NT2/D1 (cell line): ENCODE results near the gene TMOD1.

ENCODE experiments used
- DNase-seq: peaks from one replicate; pipeline ENCODE4 v3.0.0-alpha.2; 2011; ENCODE audit warnings: low read depth, low spot score
- H3K27me3 ChIP-seq: 2 replicates; pipeline ENCODE4 v1.6.0; 2011; ENCODE audit warnings: mild to moderate bottlenecking; ENCODE audit not compliant: insufficient read length, insufficient read depth
- H3K36me3 ChIP-seq: 2 replicates; pipeline ENCODE4 v1.6.1; 2011; ENCODE audit warnings: mild to moderate bottlenecking, low read length, mixed read lengths; ENCODE audit not compliant: insufficient read depth, insufficient read length
- H3K4me1 ChIP-seq: 2 replicates; pipeline ENCODE4 v1.5.1; 2011; ENCODE audit not compliant: insufficient read depth, insufficient read length
- H3K4me3 ChIP-seq: 2 replicates; pipeline ENCODE4 v1.5.1; 2011; ENCODE audit warnings: low read depth; ENCODE audit not compliant: insufficient read length
- H3K9ac ChIP-seq: 2 replicates; pipeline ENCODE4 v1.6.0; 2011; ENCODE audit warnings: low read depth; ENCODE audit not compliant: insufficient read length
- H3K9me3 ChIP-seq: 2 replicates; pipeline ENCODE4 v1.5.1; 2011; ENCODE audit warnings: mild to moderate bottlenecking, low read length; ENCODE audit not compliant: insufficient read depth
- SUZ12 ChIP-seq: IDR thresholded peaks from 2 replicates; pipeline ENCODE4 v1.6.1; 2011; ENCODE audit not compliant: insufficient read length, insufficient read depth; ENCODE audit errors: extremely low read depth
- YY1 ChIP-seq: IDR thresholded peaks from 2 replicates; pipeline ENCODE4 v1.6.1; 2011; ENCODE audit not compliant: insufficient read length, insufficient read depth
- ZNF274 ChIP-seq: IDR thresholded peaks from 2 replicates; pipeline ENCODE4 v1.6.1; 2011; ENCODE audit warnings: mild to moderate bottlenecking, low read depth, low read length

The TMOD1 gene

DNA sequence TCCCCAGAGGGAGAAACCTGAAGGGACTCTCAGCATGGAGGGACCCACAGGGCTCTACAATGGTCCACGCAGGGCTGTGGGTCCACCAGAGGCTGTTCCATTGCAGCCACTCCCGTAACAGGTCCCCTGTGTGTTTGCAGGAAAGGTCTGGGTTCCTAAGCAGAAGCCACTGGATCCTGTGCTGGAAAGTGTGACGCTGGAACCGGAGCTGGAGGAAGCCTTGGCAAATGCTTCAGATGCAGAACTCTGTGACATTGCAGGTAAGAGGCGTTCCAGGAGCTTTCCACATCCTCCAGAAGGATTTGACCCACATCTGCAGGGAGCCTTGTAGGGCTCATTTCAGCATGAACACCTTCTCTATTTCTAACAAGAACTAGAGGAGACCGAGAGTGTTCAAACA is 51.7 kb downstream of the TMOD1 start:
- no peak for DNase-seq
- Histone ChIP-seq H3K36me3 (no peaks in the 10 kb centered on the region), H3K4me1 (peaks cover 4% of the 10 kb centered on the region), H3K9me3 (no peaks in the 10 kb centered on the region), H3K9ac (no peak overlapping the region), H3K27me3 (no peaks in the 10 kb centered on the region), H3K4me3 (no peak overlapping the region)
- TF ChIP-seq ZNF274 (no peak), SUZ12 (no peak), YY1 (no peak)

GRCh38 chr9:97553841-97554240 is 52.4 kb downstream of the TMOD1 start:
- Histone ChIP-seq H3K9ac (no peak overlapping the region), H3K4me1 (peaks cover 4% of the 10 kb centered on the region), H3K4me3 (no peak overlapping the region), H3K36me3 (no peaks in the 10 kb centered on the region), H3K27me3 (no peaks in the 10 kb centered on the region), H3K9me3 (no peaks in the 10 kb centered on the region)
- no peak for DNase-seq
- no peak for TF ChIP-seq SUZ12
- TF ChIP-seq ZNF274: no peak
- no peak for TF ChIP-seq YY1

DNA sequence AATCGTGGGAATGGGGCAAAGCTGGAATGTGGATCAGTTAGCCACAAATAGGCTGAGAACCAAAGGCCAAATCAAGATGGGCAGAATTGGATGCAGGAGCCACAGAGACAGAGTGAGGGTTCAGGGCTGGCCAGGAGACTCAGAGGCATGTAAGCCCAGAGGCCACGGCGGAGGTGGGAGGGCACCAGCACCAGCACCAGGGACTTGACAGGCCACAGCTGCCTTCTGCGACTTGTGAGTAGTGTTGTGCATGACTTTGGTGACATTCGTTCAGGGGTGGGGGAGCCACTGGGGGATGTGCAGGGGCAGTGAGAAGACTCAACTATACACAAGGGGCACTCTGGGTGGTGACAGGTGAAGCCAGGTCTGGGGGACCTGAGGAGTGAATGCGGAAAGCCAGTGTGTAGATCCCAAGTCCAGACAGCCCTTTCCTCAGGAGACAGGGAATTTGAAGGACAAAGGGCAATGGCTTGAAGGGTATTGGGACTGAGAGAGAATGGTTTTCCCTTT is 53.2 kb downstream of the TMOD1 start:
- Histone ChIP-seq H3K4me3 (no peak overlapping the region), H3K9me3 (no peaks in the 10 kb centered on the region), H3K27me3 (no peaks in the 10 kb centered on the region), H3K36me3 (no peaks in the 10 kb centered on the region), H3K4me1 (peaks cover 4% of the 10 kb centered on the region), H3K9ac (no peak overlapping the region)
- no peak for DNase-seq
- no peak for TF ChIP-seq ZNF274
- no peak for TF ChIP-seq YY1
- no peak for TF ChIP-seq SUZ12

DNA sequence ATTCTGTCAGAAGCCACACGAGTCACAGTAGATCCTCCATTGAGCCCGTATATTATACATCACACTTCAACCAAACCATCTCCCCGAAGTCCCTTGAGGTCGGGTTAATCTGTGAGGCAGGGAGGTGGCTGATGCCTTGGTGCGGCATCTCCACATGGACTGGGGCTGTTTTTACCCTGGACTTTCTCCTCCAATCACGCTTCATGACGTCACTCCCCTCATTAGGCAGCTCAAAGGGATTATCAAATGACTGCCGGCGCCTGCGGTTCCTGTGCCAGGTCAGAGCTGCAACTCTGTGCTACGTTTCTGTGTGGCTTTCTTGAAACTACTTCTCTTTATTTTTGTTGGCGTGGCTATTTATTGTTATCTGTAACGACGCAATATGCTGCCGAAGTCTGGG is 53.7 kb downstream of the TMOD1 start:
- Histone ChIP-seq H3K9me3 (no peaks in the 10 kb centered on the region), H3K27me3 (no peaks in the 10 kb centered on the region), H3K9ac (no peak overlapping the region), H3K4me1 (peaks cover 4% of the 10 kb centered on the region), H3K4me3 (no peak overlapping the region), H3K36me3 (no peaks in the 10 kb centered on the region)
- TF ChIP-seq SUZ12 (no peak), YY1 (no peak), ZNF274 (no peak)
- no peak for DNase-seq

DNA sequence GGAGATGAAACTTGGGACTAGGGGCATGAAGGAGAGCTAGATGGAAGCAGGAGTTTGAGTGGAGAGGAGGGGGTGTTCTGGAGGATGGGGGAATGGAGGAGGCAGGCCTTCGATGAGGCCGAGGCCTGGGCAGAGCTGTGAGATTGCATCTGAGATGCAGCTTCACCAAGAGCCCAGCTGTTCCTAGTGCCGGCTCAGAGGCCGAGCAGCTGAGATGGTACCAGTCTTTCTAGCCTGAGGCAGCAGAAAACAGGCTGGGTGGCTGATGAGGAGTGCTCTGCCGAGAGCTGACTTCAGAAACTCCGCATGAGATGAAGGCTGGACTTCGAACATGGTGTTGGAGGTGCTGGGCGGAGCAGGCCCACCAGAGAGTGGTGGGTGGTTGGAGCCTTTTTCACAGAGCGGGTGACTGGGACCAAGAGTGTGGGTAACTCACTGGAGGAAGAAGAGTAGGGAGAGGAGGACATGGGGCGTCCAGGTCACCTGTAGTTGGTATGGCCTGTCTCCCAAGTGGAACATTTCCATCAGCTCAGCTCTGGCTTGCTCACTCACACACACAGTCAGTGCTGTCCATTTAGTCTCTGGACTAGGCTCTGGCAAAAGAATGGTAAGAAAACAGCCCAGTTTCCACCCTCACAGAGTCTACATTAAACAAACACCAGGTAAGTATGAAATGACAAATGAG is 54.7 kb downstream of the TMOD1 start:
- H3K9me3 ChIP-seq: no peaks in the 10 kb centered on the region
- no peak overlapping the region for H3K4me3 ChIP-seq
- DNase-seq: no peak
- H3K36me3 ChIP-seq: no peaks in the 10 kb centered on the region
- TF ChIP-seq YY1 (no peak), ZNF274 (no peak), SUZ12 (no peak)
- H3K4me1 ChIP-seq: peaks cover 4% of the 10 kb centered on the region
- no peak overlapping the region for H3K9ac ChIP-seq
- H3K27me3 ChIP-seq: no peaks in the 10 kb centered on the region

DNA sequence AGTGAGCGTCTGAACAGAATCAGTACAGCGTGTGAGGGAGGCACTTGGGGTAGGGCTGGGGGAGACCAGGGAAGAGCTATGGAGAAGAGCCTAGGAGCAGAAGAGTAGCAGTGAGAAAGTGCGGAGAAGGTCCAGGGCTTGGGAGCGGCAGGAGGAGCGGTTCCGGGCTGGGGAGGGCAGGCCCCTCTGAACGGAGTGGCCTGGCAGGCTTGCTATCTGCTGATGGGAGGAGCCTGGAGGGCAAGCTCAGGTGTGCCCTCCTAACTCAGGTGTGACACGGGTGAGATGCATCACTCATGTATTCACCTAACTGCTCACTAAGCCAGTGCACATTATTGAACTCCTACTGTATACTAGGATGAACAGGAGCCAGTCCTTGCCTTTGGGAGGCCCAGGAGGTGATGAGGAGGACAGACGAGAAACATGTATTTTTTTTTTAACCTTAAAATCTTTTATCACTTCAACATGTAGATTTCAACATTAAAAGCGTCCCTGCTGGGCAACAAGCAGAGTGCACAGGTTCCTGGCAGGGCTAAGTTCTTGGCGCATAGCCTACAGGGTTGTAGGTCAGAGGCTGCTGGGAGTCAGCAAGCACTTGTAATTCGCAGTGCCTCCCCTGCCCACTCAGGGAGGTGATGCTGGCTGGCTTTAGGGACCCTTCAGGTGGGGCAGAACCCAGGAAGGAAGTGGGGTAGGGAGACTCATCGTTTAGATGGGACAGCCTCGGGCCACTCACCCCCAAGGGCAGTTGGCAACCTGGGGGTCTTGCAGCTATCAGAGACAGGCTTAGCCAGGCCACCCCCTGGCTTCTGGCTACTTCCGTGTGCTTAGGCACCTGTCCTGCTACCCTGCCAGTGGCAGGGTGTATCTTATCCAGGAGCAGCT is 55.5 kb downstream of the TMOD1 start:
- Histone ChIP-seq H3K9me3 (no peaks in the 10 kb centered on the region), H3K4me1 (peaks cover 4% of the 10 kb centered on the region), H3K36me3 (no peaks in the 10 kb centered on the region), H3K27me3 (no peaks in the 10 kb centered on the region), H3K4me3 (no peak overlapping the region), H3K9ac (no peak overlapping the region)
- DNase-seq: no peak
- TF ChIP-seq ZNF274 (no peak), SUZ12 (no peak), YY1 (no peak)

GRCh38 chr9:97557606-97558095 is 56.2 kb downstream of the TMOD1 start:
- Histone ChIP-seq H3K27me3 (no peaks in the 10 kb centered on the region), H3K4me3 (no peak overlapping the region), H3K4me1 (peaks cover 4% of the 10 kb centered on the region), H3K36me3 (no peaks in the 10 kb centered on the region), H3K9me3 (no peaks in the 10 kb centered on the region), H3K9ac (no peak overlapping the region)
- DNase-seq: no peak
- TF ChIP-seq SUZ12: no peak
- no peak for TF ChIP-seq YY1
- TF ChIP-seq ZNF274: no peak
